HG03565 (cell line): Measurements from ENCODE around the gene NANS.
A peak's percentile ranks its signal among the peaks of the same experiment; 100 is the strongest.

ENCODE experiments used
- ATAC-seq: cut with Tn5 transposase; IDR thresholded peaks from one replicate; pipeline ENCODE4 v1.9.1; 2021; ENCODE audit warnings: mild to moderate bottlenecking, moderate library complexity; ENCODE audit not compliant: unreplicated experiment

NANS gene

GRCh38 chr9:98037357-98037756 is 19.2 kb upstream of the NANS start:
- no peak for ATAC-seq

- peak; percentile 50 for ATAC-seq
These were observed 17.6 kb upstream of the NANS start for GRCh38 chr9:98038958-98039357.

GRCh38 chr9:98039607-98040017 is 16.9 kb upstream of the NANS start:
- no peak for ATAC-seq

GRCh38 chr9:98040212-98040611 is 16.3 kb upstream of the NANS start:
- no peak for ATAC-seq

- ATAC-seq, result no peak
These were observed 12.6 kb upstream of the NANS start for GRCh38 chr9:98043915-98044314.

GRCh38 chr9:98045234-98046179 is 11.0 kb upstream of the NANS start:
- ATAC-seq, result peak; percentile 85

- ATAC-seq, result no peak
These were observed 10.4 kb upstream of the NANS start for GRCh38 chr9:98046180-98046543.

- ATAC-seq, result no peak
These were observed 9.5 kb upstream of the NANS start for GRCh38 chr9:98047002-98047401.

GRCh38 chr9:98049288-98050072 is 7.1 kb upstream of the NANS start:
- no peak for ATAC-seq

- ATAC-seq, result no peak
These were observed 6.2 kb upstream of the NANS start for GRCh38 chr9:98050351-98050750.

GRCh38 chr9:98054376-98054951 is 2.1 kb upstream of the NANS start:
- ATAC-seq, result no peak

GRCh38 chr9:98057138-98057799 is 737 bp downstream of the NANS start:
- no peak for ATAC-seq

- ATAC-seq, result no peak
These were observed 5.6 kb downstream of the NANS start for GRCh38 chr9:98062161-98062560.

- no peak for ATAC-seq
These were observed 8.3 kb downstream of the NANS start for GRCh38 chr9:98064623-98065392.

GRCh38 chr9:98066235-98066634 is 9.7 kb downstream of the NANS start:
- ATAC-seq, result no peak

- no peak for ATAC-seq
These were observed 10.7 kb downstream of the NANS start for GRCh38 chr9:98067184-98067583.

- ATAC-seq, result no peak
These were observed 13.0 kb downstream of the NANS start for GRCh38 chr9:98069551-98069950.

GRCh38 chr9:98070704-98071103 is 14.2 kb downstream of the NANS start:
- ATAC-seq, result no peak

- ATAC-seq, result no peak
These were observed 15.2 kb downstream of the NANS start for GRCh38 chr9:98071737-98072136.
